Calu3 (cell line): ENCODE data around the gene PTGER1. TPM values are rescaled to one million over a fixed set of nuclear protein-coding genes. Genes with fewer than 3 reads are reported as not detected.
A peak's percentile ranks its signal among the peaks of the same experiment; 100 is the strongest.

ENCODE experiments used
- BruUV-seq: library from RNA; stranded (reverse); fragments of 400-500 nt; replicated peaks from 2 replicates; lab custom pipeline; 2021; lab: Mats Ljungman, UMichigan
- CTCF ChIA-PET: fragments of 300-600 bp; sonication (Branson Sonifier 250); formaldehyde crosslinking; loops from one replicate; lab custom pipeline; 2022; ENCODE audit warnings: antibody characterized with exemption; lab: Charles Lee
- DNase-seq: peaks from one replicate; pipeline ENCODE4 v3.0.0; 2022
- H3K27ac Mint-ChIP-seq: one replicate; pipeline ENCODE4 v1.8.0; 2022; ENCODE audit warnings: mixed read lengths; ENCODE audit not compliant: unreplicated experiment
- H3K27me3 Mint-ChIP-seq: one replicate; pipeline ENCODE4 v1.8.0; 2022; ENCODE audit warnings: mixed read lengths; ENCODE audit not compliant: unreplicated experiment
- H3K36me3 Mint-ChIP-seq: one replicate; pipeline ENCODE4 v1.8.0; 2022; ENCODE audit warnings: mild to moderate bottlenecking, moderate library complexity, mixed read lengths; ENCODE audit not compliant: insufficient read depth, unreplicated experiment
- H3K4me1 Mint-ChIP-seq: one replicate; pipeline ENCODE4 v1.8.0; 2022; ENCODE audit warnings: mild to moderate bottlenecking, low read depth, mixed read lengths; ENCODE audit not compliant: unreplicated experiment
- H3K4me3 Mint-ChIP-seq: one replicate; pipeline ENCODE4 v1.8.0; 2022; ENCODE audit warnings: mild to moderate bottlenecking, low read depth, moderate library complexity, mixed read lengths; ENCODE audit not compliant: unreplicated experiment
- H3K9me3 Mint-ChIP-seq: one replicate; pipeline ENCODE4 v1.8.0; 2022; ENCODE audit warnings: low read depth, mixed read lengths; ENCODE audit not compliant: unreplicated experiment
- intact Hi-C: fragments of 100-400 bp; cut with micrococcal nuclease; formaldehyde crosslinking; loops from one replicate; pipeline ENCODE4 v1.10.0; 2022; ENCODE audit not compliant: unreplicated experiment
- total RNA-seq: library from RNA; stranded (reverse); gene quantifications from 2 replicates; pipeline ENCODE4 v1.2.3, GENCODE V29; 2022
- TF ChIP-seq, protein P1 (sequence below): fragments of 200-600 bp; IDR thresholded peaks from one replicate; pipeline ENCODE4 v1.8.0; 2022; ENCODE audit warnings: antibody characterized with exemption; ENCODE audit not compliant: unreplicated experiment

Gene PTGER1
- total RNA-seq, 1 experiment from 2014 or later, result 1.3 TPM

DNA sequence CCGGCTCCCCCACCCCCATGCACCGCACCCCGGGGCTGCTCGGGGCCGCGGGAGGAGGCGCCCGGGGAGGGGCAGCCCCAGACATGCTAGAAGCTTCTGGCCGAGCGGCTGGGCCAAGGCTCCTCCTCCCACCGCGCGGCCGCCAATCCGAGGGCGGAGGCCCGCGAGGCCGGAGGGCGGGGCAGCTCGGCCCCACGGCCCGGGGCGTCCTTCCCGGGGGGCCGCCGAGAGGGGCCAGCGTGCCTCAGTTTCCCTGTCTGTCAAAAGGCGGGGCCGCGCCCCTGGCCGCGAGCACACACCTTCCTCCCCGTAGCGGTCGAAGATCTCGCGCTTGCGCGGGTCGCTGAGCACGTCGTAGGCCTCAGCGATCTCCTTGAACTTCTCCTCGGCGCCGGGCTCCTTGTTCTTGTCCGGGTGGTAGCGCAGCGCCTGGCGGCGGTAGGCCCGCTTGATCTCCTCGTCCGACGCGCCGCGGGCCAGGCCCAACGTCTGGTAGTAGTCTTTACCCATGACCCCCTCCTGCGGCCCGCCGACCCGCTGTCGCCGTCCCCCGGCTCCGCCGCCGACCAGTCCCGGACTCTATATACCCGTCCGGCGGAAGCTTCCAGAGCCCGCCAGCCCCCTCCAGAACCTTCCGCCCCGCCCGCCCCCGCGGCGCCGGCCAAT is 42.8 kb upstream of the PTGER1 start, which contains the start of gene DNAJB1:
Gene DNAJB1 (minus strand): TSS at position 558 of the 666 bp plus-strand sequence. CDS start 48 bp downstream, at position 510.
- H3K9me3 Mint-ChIP-seq, result no peaks in the 10 kb centered on the region
- H3K4me3 Mint-ChIP-seq, result peak within 1 kb of the TSS; percentile 81
- CTCF ChIA-PET, result interaction anchor here (0.6 to 1.1 kb wide), 3 partner anchors 12 to 744 kb away, joined by 3 to 6 read pairs (median 3); partner anchors contain the start of gene C19orf53
- peaks cover 66% of the 10 kb centered on the region for H3K36me3 Mint-ChIP-seq
- peak; percentile 73 for DNase-seq
- H3K27me3 Mint-ChIP-seq, result no peaks in the 10 kb centered on the region
- peaks cover 31% of the 10 kb centered on the region for H3K4me1 Mint-ChIP-seq
- intact Hi-C loops, result no loop called here
- TF ChIP-seq, protein P1, sequence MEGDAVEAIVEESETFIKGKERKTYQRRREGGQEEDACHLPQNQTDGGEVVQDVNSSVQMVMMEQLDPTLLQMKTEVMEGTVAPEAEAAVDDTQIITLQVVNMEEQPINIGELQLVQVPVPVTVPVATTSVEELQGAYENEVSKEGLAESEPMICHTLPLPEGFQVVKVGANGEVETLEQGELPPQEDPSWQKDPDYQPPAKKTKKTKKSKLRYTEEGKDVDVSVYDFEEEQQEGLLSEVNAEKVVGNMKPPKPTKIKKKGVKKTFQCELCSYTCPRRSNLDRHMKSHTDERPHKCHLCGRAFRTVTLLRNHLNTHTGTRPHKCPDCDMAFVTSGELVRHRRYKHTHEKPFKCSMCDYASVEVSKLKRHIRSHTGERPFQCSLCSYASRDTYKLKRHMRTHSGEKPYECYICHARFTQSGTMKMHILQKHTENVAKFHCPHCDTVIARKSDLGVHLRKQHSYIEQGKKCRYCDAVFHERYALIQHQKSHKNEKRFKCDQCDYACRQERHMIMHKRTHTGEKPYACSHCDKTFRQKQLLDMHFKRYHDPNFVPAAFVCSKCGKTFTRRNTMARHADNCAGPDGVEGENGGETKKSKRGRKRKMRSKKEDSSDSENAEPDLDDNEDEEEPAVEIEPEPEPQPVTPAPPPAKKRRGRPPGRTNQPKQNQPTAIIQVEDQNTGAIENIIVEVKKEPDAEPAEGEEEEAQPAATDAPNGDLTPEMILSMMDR, result no peak
- no TSS peak for BruUV-seq
- H3K27ac Mint-ChIP-seq, result peak within 1 kb of the TSS; percentile 89

DNA sequence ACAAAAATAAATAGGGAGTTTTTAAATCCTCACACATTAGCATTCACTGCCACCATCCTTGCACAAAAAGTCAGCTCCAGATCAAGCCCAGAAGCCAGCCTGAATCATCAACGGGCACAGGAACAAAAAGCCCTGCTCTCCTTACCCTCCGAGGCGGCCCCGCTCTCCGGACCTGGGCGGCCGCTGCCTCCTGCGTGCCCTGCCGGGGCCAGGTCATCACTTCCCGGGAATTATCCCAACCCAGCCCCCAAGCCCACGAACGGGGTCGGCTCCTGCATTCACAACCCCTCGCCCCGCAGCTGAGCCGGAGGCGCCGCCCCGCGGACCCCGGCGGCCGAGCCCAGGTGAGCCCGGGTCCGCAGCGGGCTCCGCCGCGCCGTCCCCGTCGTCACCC is 42.3 kb upstream of the PTGER1 start:
- CTCF ChIA-PET, result no interaction called here
- Mint-ChIP-seq H3K27me3 (no peaks in the 10 kb centered on the region), H3K36me3 (peaks cover 71% of the 10 kb centered on the region), H3K4me3 (peak overlapping the region; percentile 81), H3K4me1 (peaks cover 25% of the 10 kb centered on the region), H3K27ac (peak overlapping the region; percentile 80), H3K9me3 (no peaks in the 10 kb centered on the region)
- intact Hi-C loops, result no loop called here
- no TSS peak for BruUV-seq
- TF ChIP-seq, protein P1, result no peak
- no peak for DNase-seq

DNA sequence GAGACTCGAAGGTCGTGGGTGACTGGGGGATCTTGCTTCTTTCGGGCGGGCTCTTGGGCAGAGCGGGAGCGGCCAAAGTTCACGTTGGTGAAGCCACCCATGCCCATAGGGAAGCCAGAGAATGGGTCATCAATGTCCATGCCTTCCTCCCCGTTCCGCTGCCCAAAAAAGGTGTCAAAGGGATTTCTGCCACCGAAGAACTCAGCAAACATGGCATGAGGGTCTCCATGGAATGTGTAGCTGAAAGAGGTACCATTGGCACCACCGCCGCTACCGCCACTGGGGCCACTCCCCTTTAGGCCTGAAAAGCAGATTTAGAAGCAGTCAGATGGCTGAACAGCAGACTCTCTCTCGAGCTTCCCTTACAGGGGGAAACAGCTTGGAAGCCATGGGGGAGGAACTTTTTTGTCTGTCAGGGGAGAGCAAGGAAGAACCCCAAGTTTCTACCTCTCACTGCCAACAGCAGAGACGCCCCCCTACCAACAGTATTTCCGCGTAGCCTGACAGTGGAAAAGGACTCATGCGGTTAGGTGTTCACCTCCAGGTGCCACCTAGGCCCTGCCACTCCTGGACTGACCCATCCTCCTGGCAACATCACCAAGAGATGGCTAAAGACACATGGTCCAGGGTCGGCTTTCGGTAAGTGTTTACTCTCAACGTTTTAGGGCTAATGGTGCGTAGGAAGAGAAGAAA is 41.7 kb upstream of the PTGER1 start:
- CTCF ChIA-PET, result no interaction called here
- peaks cover 75% of the 10 kb centered on the region for H3K36me3 Mint-ChIP-seq
- H3K9me3 Mint-ChIP-seq, result no peaks in the 10 kb centered on the region
- H3K27ac Mint-ChIP-seq, result peak overlapping the region; percentile 80
- H3K4me3 Mint-ChIP-seq, result peak overlapping the region; percentile 81
- H3K27me3 Mint-ChIP-seq, result no peaks in the 10 kb centered on the region
- DNase-seq, result no peak
- TF ChIP-seq, protein P1, result no peak
- BruUV-seq, result no TSS peak
- intact Hi-C loops, result no loop called here
- peaks cover 21% of the 10 kb centered on the region for H3K4me1 Mint-ChIP-seq

DNA sequence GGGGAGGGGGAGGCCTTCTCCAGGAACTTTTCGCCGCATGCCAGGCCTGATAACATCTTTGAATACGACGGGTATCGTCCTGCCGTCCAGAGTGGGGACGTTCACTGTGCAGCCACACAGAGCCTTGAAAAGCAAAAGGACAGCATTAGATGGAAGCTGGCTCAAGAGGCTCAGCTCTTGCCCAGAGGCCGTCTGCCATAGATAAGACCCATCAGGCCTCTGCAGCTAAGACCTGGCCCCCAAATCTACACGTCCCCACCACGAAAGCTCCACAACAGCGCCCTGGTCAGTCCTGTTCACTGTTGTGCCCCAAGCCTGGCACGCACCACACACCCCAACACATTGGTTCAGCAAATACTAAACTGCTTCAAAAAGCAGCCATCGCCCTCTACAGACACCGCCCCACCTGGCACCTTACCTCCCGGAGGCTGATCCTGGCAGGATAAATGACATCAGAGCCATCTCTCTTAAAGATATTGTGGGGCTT is 40.9 kb upstream of the PTGER1 start:
- peak overlapping the region; percentile 80 for H3K27ac Mint-ChIP-seq
- peaks cover 80% of the 10 kb centered on the region for H3K36me3 Mint-ChIP-seq
- peaks cover 24% of the 10 kb centered on the region for H3K4me1 Mint-ChIP-seq
- TF ChIP-seq, protein P1, result no peak
- no TSS peak for BruUV-seq
- no peaks in the 10 kb centered on the region for H3K27me3 Mint-ChIP-seq
- CTCF ChIA-PET, result interaction anchor here (0.6 kb wide), 1 partner anchor 614 kb away, joined by 4 read pairs; no protein-coding TSS in a partner anchor
- H3K9me3 Mint-ChIP-seq, result no peaks in the 10 kb centered on the region
- no peak for DNase-seq
- intact Hi-C loops, result no loop called here
- peak overlapping the region; percentile 81 for H3K4me3 Mint-ChIP-seq
